Ishikawa (cell line): ENCODE measurements around the gene GZMB.

Experiments
- CEBPB ChIP-seq: IDR thresholded peaks from 2 replicates; pipeline ENCODE4 v1.6.1; 2012
- CREB1 ChIP-seq: IDR thresholded peaks from 2 replicates; pipeline ENCODE4 v1.6.1; 2012; ENCODE audit warnings: low read depth
- EGR1 ChIP-seq: IDR thresholded peaks from 2 replicates; pipeline ENCODE4 v1.6.1; 2012
- EP300 ChIP-seq: IDR thresholded peaks from 2 replicates; pipeline ENCODE4 v1.6.1; 2012; ENCODE audit warnings: borderline replicate concordance
- FOXM1 ChIP-seq: IDR thresholded peaks from 2 replicates; pipeline ENCODE4 v1.6.1; 2012; ENCODE audit warnings: low read depth, borderline replicate concordance
- NFIC ChIP-seq: IDR thresholded peaks from 2 replicates; pipeline ENCODE4 v1.6.1; 2012
- RAD21 ChIP-seq: IDR thresholded peaks from 2 replicates; pipeline ENCODE4 v1.6.1; 2012; ENCODE audit warnings: low read depth
- TAF1 ChIP-seq: IDR thresholded peaks from 2 replicates; pipeline ENCODE4 v1.6.1; 2012; ENCODE audit warnings: low read depth, mild to moderate bottlenecking
- TCF12 ChIP-seq: IDR thresholded peaks from 2 replicates; pipeline ENCODE4 v1.6.1; 2012; ENCODE audit warnings: low read depth
- TEAD4 ChIP-seq: IDR thresholded peaks from 2 replicates; pipeline ENCODE4 v1.6.1; 2012
- USF1 ChIP-seq: IDR thresholded peaks from 2 replicates; pipeline ENCODE4 v1.6.1; 2012
- YY1 ChIP-seq: IDR thresholded peaks from 2 replicates; pipeline ENCODE4 v1.6.1; 2012; ENCODE audit warnings: low read depth
- TF ChIP-seq, protein P1 (sequence below): IDR thresholded peaks from 2 replicates; pipeline ENCODE4 v1.6.1; 2012; ENCODE audit warnings: low read depth, mild to moderate bottlenecking
- TF ChIP-seq, protein P2 (sequence below): IDR thresholded peaks from 2 replicates; pipeline ENCODE4 v1.6.1; 2012

Gene GZMB

DNA sequence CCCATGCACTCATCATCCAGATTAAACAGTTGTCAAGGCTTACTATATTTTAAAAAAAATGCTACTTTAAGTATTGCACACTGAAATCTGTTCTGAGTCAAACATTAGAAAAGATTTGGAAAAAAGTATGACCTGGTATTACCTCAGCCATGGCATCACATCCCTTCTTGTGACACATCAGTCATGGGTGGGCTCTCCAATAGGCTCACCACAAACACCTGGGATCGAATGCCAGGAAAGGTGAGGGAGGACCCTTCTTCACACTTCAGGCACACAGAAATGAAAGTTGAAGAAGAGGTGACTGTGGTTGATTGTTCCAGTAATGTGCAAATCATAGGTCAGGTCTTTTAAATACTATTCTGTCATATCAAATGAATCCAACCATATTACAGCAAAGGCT lies 36.6 kb upstream of the GZMB start:
- no peak for TF ChIP-seq USF1
- TF ChIP-seq EGR1: no peak

DNA sequence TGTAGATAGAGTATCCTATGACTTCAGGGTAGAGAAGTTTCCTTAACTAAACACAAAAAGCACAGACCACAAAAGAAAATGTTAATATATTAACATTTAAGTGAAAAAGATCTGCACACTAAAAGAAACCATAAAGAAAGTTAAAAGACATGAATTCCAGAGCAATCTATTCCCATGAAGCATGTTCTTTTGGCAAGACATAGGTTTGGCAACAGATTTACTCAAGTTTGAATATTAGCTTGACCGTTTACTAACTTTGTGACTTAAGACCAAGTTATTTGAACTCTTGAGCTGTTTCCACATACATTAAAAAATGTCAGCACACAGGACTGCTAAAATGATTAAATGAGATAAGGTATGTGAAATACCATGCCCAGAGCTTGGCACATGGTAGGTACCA lies 35.7 kb upstream of the GZMB start:
- TF ChIP-seq, protein P1, sequence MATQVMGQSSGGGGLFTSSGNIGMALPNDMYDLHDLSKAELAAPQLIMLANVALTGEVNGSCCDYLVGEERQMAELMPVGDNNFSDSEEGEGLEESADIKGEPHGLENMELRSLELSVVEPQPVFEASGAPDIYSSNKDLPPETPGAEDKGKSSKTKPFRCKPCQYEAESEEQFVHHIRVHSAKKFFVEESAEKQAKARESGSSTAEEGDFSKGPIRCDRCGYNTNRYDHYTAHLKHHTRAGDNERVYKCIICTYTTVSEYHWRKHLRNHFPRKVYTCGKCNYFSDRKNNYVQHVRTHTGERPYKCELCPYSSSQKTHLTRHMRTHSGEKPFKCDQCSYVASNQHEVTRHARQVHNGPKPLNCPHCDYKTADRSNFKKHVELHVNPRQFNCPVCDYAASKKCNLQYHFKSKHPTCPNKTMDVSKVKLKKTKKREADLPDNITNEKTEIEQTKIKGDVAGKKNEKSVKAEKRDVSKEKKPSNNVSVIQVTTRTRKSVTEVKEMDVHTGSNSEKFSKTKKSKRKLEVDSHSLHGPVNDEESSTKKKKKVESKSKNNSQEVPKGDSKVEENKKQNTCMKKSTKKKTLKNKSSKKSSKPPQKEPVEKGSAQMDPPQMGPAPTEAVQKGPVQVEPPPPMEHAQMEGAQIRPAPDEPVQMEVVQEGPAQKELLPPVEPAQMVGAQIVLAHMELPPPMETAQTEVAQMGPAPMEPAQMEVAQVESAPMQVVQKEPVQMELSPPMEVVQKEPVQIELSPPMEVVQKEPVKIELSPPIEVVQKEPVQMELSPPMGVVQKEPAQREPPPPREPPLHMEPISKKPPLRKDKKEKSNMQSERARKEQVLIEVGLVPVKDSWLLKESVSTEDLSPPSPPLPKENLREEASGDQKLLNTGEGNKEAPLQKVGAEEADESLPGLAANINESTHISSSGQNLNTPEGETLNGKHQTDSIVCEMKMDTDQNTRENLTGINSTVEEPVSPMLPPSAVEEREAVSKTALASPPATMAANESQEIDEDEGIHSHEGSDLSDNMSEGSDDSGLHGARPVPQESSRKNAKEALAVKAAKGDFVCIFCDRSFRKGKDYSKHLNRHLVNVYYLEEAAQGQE: no peak
- no peak for TF ChIP-seq CREB1
- TF ChIP-seq, protein P2, sequence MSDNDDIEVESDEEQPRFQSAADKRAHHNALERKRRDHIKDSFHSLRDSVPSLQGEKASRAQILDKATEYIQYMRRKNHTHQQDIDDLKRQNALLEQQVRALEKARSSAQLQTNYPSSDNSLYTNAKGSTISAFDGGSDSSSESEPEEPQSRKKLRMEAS: no peak
- no peak for TF ChIP-seq NFIC
- TF ChIP-seq YY1: no peak
- no peak for TF ChIP-seq EGR1
- no peak for TF ChIP-seq USF1
- TF ChIP-seq TAF1: no peak
- TF ChIP-seq EP300: no peak
- no peak for TF ChIP-seq FOXM1

DNA sequence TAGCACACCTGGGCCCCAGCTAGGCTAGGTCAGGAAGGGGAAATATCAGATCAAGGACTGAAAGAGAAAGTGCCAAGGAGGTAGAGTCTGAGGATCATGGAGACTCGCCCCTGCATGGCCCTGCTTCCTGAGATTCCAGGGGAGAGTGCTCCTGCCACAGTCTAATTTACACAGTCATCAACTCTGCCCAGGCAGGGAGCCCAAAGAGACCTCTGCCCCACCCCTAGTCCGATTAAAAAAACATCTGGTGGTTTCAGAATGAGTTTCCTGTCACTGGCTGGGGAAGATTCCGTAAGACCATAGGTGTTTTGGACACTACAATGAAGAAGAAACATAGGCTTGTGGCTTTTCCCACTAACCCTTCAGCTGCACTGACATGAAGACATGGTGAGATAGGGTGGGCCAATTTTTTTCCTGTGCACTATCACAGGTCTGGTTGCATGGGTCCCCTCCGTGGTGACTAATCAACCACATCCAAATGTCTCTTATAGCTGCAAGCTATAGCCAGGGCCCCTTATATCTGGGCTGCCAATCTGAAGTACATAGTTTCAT lies 31.5 kb upstream of the GZMB start:
- TF ChIP-seq, protein P1: no peak

DNA sequence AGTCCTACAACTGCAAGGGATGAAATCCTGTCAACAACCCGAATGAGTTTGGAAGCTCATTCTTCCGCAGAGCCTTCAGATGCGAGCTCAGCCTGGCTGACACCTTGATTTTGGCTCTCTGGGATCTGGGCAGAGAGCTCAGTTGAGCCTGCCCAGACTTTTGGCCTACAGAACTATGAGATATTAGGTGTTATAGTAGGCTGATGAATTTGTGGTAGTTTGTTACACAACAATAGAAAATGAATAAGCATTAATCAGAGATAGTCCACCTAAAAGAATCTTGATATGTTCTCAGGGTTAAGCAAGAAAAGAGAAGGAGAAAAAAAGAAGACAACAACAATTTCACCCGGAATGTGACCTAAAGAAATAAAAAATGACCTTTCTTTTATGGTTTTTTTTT lies 30.4 kb upstream of the GZMB start:
- TF ChIP-seq, protein P2: no peak
- TF ChIP-seq TCF12: no peak
- TF ChIP-seq CEBPB: no peak
- TF ChIP-seq RAD21: no peak
- no peak for TF ChIP-seq TAF1

- TF ChIP-seq EP300 (no peak), TEAD4 (no peak), EGR1 (no peak), RAD21 (no peak)
Observed at GRCh38 chr14:24662753-24663152, 28.8 kb upstream of the GZMB start.

GRCh38 chr14:24659916-24660570 lies 26.1 kb upstream of the GZMB start:
- TF ChIP-seq, protein P2: no peak
- no peak for TF ChIP-seq CREB1
- no peak for TF ChIP-seq NFIC
- TF ChIP-seq EGR1: no peak
- no peak for TF ChIP-seq TCF12
- TF ChIP-seq, protein P1: no peak
- TF ChIP-seq FOXM1: no peak
- no peak for TF ChIP-seq USF1
- TF ChIP-seq TAF1: no peak
- TF ChIP-seq TEAD4: no peak
- TF ChIP-seq CEBPB: no peak
